ENCODE results near the gene TASP1.

GRCh38 chr20:13425381-13426135, 213.2 kb downstream of the TASP1 start:
- TF ChIP-seq CTCF (IDR thresholded peaks at IDR 0.05; ENCODE audit: low read depth, low read length) = no peak
- no peak for TF ChIP-seq EZH2phosphoT487 (IDR thresholded peaks at IDR 0.05; ENCODE audit: low read depth)

Data from OCI-LY3 (cell line).